Activated T-helper 2 cell treated with anti-CD3 and anti-CD28 coated beads, Interferon-gamma antibody, Interleukin-2, Interleukin-4, amounts not matched to agents 10 μg/mL and 5 μg/mL and 100 μg/mL, durations not matched to agents 14 hours and 24 hours and 36 hours (primary cell): ENCODE results near the gene CCBE1. TPM values are rescaled to one million over a fixed set of nuclear protein-coding genes. Genes with fewer than 3 reads are reported as not detected.

Experiments used
- DNase-seq: peaks from one replicate; pipeline ENCODE4 v3.0.0; 2021; ENCODE audit warnings: low spot score
- H3K27ac Mint-ChIP-seq: one replicate; pipeline ENCODE4 v1.8.0; 2021; ENCODE audit warnings: mixed read lengths
- H3K27me3 Mint-ChIP-seq: one replicate; pipeline ENCODE4 v1.8.0; 2021; ENCODE audit warnings: low read depth, mixed read lengths
- H3K36me3 Mint-ChIP-seq: one replicate; pipeline ENCODE4 v1.8.0; 2021; ENCODE audit warnings: low read depth, mixed read lengths
- H3K4me1 Mint-ChIP-seq: one replicate; pipeline ENCODE4 v1.8.0; 2021; ENCODE audit warnings: low read depth, mixed read lengths
- H3K4me3 Mint-ChIP-seq: one replicate; pipeline ENCODE4 v1.8.0; 2021; ENCODE audit warnings: low read depth, mild to moderate bottlenecking, moderate library complexity, mixed read lengths
- H3K9me3 Mint-ChIP-seq: one replicate; pipeline ENCODE4 v1.8.0; 2021; ENCODE audit warnings: mixed read lengths
- intact Hi-C: fragments of 100-400 bp; cut with micrococcal nuclease; formaldehyde crosslinking; loops from one replicate; pipeline ENCODE4 v1.15.1; 2023
- total RNA-seq: library from RNA; stranded (reverse); gene quantifications from 2 replicates; pipeline ENCODE4 v1.2.3, GENCODE V29; 2022

CCBE1 gene
- total RNA-seq, 1 donor from 2014 or later = not detected

GRCh38 chr18:59460072-59460420 is 237.2 kb downstream of the CCBE1 start:
- no peak for DNase-seq
- Mint-ChIP-seq H3K4me1 (no peaks in the 10 kb centered on the region), H3K27me3 (peaks cover 4% of the 10 kb centered on the region), H3K27ac (no peak overlapping the region), H3K36me3 (no peaks in the 10 kb centered on the region), H3K4me3 (no peak overlapping the region), H3K9me3 (no peaks in the 10 kb centered on the region)
- intact Hi-C loops = no loop called here

DNA sequence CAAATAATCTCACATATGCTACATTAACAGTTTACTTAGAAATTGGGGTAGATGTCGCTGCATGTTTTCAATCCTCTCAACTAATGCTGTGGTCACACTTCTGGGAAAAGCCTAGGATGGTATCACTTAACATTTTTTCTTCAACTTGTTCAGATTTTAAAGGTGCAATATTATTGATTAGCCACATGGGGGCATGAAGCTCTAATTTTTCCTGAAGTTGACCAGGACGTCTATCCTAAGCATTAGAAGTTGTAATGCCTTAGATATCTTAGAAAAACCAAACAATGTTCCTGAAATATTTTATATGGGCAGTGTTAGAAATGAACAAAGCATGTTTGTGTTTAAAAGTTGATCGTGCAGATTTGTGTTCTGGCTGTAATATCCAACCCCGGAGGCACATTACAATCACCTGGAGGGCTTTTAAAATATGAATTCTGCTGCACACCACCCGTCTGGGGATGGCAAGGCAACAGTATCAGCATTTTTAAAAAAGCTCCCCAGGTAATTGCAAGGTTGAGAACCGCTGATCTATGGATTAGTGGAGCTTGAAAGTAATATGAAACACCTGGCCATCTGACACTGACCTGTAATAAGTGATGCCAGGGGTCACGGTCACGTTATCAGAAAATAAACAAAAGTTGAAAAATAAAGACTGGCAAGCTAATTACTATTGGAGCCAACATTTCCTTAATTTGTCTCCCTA is 237.7 kb downstream of the CCBE1 start:
- Mint-ChIP-seq H3K4me3 (no peak overlapping the region), H3K4me1 (no peaks in the 10 kb centered on the region), H3K27me3 (peaks cover 4% of the 10 kb centered on the region), H3K9me3 (no peaks in the 10 kb centered on the region), H3K27ac (no peak overlapping the region), H3K36me3 (no peaks in the 10 kb centered on the region)
- no peak for DNase-seq
- intact Hi-C loops = loop anchor here (1.0 to 5.0 kb wide), 2 partner anchors 364 to 1083 kb away; no protein-coding TSS in a partner anchor

DNA sequence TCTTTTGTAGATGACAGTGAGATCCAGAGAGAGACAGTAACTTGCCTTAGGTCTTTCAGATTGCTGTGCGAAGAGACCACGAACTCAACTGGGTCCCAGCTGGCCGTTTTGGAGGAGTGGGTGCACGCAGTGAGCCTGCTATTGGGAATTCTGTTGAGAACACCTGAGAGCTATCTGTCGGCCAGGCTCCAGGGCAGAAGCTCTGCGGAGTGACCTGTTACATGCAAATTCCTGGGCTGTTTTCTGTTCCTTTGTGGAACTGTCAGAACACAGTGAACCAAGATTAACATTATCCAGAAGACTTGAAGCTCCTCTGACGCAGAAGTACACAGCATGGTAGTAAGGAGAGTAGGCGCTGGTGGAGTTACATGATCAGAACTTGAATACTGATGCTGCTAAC is 238.6 kb downstream of the CCBE1 start:
- Mint-ChIP-seq H3K4me3 (no peak overlapping the region), H3K9me3 (no peaks in the 10 kb centered on the region), H3K4me1 (no peaks in the 10 kb centered on the region), H3K36me3 (no peaks in the 10 kb centered on the region), H3K27ac (no peak overlapping the region), H3K27me3 (peaks cover 4% of the 10 kb centered on the region)
- no peak for DNase-seq
- intact Hi-C loops = loop anchor here (5.0 kb wide), 1 partner anchor 1084 kb away; no protein-coding TSS in a partner anchor

- Mint-ChIP-seq H3K27me3 (peaks cover 4% of the 10 kb centered on the region), H3K4me1 (no peaks in the 10 kb centered on the region), H3K9me3 (no peaks in the 10 kb centered on the region), H3K4me3 (no peak overlapping the region), H3K36me3 (no peaks in the 10 kb centered on the region), H3K27ac (no peak overlapping the region)
- DNase-seq = no peak
- intact Hi-C loops = loop anchor here (5.0 kb wide), 1 partner anchor 1086 kb away; no protein-coding TSS in a partner anchor
These were observed 240.6 kb downstream of the CCBE1 start for GRCh38 chr18:59456657-59457056.

- Mint-ChIP-seq H3K36me3 (no peaks in the 10 kb centered on the region), H3K27me3 (peaks cover 4% of the 10 kb centered on the region), H3K4me3 (no peak overlapping the region), H3K4me1 (no peaks in the 10 kb centered on the region), H3K27ac (no peak overlapping the region), H3K9me3 (no peaks in the 10 kb centered on the region)
- DNase-seq = no peak
- intact Hi-C loops = loop anchor here (5.0 kb wide), 1 partner anchor 1086 kb away; no protein-coding TSS in a partner anchor
These were observed 241.4 kb downstream of the CCBE1 start for GRCh38 chr18:59455728-59456276.

DNA sequence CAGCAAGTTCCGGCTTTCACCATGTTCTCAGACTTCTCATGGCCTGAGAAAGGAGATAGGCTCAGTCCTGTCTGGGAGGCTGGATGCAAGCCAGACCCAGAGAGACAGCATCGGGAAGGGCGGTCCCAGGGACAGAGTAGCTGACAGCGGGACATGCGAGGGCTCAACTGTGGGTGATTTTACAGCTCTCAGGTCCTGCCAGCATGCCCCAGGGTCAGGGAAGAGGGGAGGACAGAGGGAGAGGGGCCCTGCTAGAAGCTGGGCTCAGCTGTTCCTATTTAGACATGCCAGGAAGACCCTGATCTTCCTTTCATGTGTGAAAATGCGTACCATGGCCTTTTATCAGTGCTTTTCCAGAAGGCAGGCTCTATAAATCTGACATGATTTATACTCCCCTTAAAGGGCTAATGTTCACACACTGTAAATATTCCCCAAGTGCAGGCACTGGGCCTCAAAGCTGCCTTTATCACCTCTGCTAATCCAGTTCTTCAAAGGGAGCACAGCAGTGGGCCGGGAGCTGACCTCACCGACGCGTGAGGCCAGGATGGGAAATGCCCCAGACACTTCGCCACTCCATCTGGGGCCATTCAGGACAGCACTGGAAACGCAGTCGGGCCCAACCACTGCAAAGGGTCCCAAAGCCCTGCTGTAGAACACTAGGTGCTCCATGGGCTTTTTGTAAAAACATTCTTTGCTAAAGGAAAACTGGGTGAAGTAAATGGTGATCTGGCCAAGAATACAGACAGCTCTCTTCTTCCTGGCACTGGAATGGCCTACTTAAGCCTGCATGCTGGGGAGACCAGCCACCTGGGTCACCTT is 242.1 kb downstream of the CCBE1 start:
- no peaks in the 10 kb centered on the region for H3K36me3 Mint-ChIP-seq
- peaks cover 4% of the 10 kb centered on the region for H3K27me3 Mint-ChIP-seq
- no peaks in the 10 kb centered on the region for H3K9me3 Mint-ChIP-seq
- no peaks in the 10 kb centered on the region for H3K4me1 Mint-ChIP-seq
- no peak for DNase-seq
- no peak overlapping the region for H3K27ac Mint-ChIP-seq
- intact Hi-C loops = loop anchor here (5.0 kb wide), 1 partner anchor 1087 kb away; no protein-coding TSS in a partner anchor
- no peak overlapping the region for H3K4me3 Mint-ChIP-seq

GRCh38 chr18:59453468-59453961 is 243.7 kb downstream of the CCBE1 start:
- Mint-ChIP-seq H3K27me3 (peaks cover 4% of the 10 kb centered on the region), H3K27ac (no peak overlapping the region), H3K4me3 (no peak overlapping the region), H3K9me3 (no peaks in the 10 kb centered on the region), H3K4me1 (no peaks in the 10 kb centered on the region), H3K36me3 (no peaks in the 10 kb centered on the region)
- no peak for DNase-seq
- intact Hi-C loops = no loop called here

- no peak overlapping the region for H3K4me3 Mint-ChIP-seq
- H3K36me3 Mint-ChIP-seq = no peaks in the 10 kb centered on the region
- intact Hi-C loops = no loop called here
- no peaks in the 10 kb centered on the region for H3K4me1 Mint-ChIP-seq
- H3K9me3 Mint-ChIP-seq = no peaks in the 10 kb centered on the region
- no peak overlapping the region for H3K27ac Mint-ChIP-seq
- no peaks in the 10 kb centered on the region for H3K27me3 Mint-ChIP-seq
- no peak for DNase-seq
These were observed 245.3 kb downstream of the CCBE1 start for GRCh38 chr18:59451963-59452362.

- H3K27me3 Mint-ChIP-seq = no peaks in the 10 kb centered on the region
- H3K4me1 Mint-ChIP-seq = no peaks in the 10 kb centered on the region
- intact Hi-C loops = no loop called here
- H3K4me3 Mint-ChIP-seq = no peak overlapping the region
- no peak overlapping the region for H3K27ac Mint-ChIP-seq
- DNase-seq = no peak
- no peaks in the 10 kb centered on the region for H3K36me3 Mint-ChIP-seq
- no peaks in the 10 kb centered on the region for H3K9me3 Mint-ChIP-seq
These were observed 246.2 kb downstream of the CCBE1 start for GRCh38 chr18:59451073-59451472.

DNA sequence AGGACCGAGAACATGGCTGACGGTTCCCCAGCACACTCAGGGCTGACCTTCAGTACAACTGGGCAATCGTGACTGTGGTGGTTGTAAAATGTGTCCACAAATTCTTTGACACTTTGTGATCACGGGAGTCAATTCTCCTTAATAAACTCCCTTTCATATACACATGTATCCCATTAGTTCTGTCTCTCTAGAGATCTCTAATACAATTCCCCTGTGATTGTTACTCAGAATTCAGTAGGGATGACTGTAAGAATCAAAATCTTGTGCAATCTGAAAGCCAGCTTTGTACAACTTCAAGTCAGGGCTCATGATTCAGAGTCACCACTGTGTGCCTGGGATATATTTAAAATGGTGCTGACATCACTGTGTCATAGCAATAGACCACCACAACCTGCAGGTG is 248.7 kb downstream of the CCBE1 start:
- H3K27ac Mint-ChIP-seq = no peak overlapping the region
- no peaks in the 10 kb centered on the region for H3K36me3 Mint-ChIP-seq
- intact Hi-C loops = no loop called here

DNA sequence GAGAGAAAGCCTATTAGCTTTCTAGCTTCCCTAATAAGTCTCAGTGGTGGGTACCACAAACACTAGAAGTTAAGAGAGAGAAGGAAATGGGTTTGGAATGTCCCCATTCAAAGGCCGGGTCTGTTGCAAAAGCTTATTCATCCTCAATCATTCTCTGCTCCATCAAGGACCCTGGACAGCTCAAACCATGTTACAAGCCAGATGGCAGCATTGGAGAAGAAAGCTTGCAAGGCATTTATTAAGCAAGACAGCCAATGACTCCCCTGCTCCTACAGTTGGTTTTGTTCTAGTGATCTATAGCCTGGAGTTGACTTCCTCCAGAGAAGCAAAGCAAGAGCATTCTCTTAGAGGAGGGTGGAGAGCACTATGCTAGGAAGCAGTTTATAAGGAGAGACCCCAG is 251.2 kb downstream of the CCBE1 start:
- no peaks in the 10 kb centered on the region for H3K4me1 Mint-ChIP-seq
- intact Hi-C loops = no loop called here
- no peak for DNase-seq
- no peaks in the 10 kb centered on the region for H3K9me3 Mint-ChIP-seq
- no peak overlapping the region for H3K27ac Mint-ChIP-seq
- H3K27me3 Mint-ChIP-seq = no peaks in the 10 kb centered on the region
- no peaks in the 10 kb centered on the region for H3K36me3 Mint-ChIP-seq
- H3K4me3 Mint-ChIP-seq = no peak overlapping the region

More for the DNA sequence above, 248.7 kb downstream of the CCBE1 start:
- no peak overlapping the region for H3K4me3 Mint-ChIP-seq
- no peaks in the 10 kb centered on the region for H3K4me1 Mint-ChIP-seq
- H3K9me3 Mint-ChIP-seq = no peaks in the 10 kb centered on the region
- DNase-seq = no peak
- H3K27me3 Mint-ChIP-seq = no peaks in the 10 kb centered on the region

DNA sequence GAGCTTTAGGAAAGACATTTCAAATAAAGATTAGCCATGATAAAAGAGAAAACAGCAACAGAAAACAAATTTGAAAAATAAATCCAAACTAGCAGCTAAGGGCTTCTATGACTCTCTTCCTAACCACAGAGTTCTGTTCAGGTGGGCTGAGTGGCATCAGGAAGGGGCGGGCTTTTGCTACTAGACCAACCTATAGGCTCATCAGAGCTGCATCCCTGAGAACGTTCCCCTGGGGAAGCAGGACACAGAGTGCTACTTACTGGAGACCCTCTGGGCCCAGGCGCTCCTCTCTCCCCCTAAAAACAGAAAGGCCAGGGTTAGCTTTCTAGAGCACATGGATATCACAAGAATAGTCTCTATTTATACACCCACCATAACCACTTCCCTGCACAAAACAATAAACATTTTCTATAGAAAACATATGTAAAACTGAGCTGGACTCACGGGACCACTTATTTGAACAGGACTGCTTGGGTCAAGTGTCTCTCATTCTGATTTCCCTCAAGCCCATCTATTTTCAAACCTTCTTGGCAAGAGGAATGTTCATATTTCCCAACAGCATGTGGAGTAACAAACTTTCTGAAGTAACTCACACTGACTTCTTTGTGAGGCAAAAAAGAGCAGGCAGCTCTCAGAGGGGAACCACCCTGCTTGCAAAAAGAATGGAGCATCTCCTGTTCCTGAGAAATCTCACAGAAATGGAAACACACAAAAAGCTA is 259.2 kb downstream of the CCBE1 start:
- H3K36me3 Mint-ChIP-seq = no peaks in the 10 kb centered on the region
- H3K27ac Mint-ChIP-seq = no peak overlapping the region
- DNase-seq = no peak
- intact Hi-C loops = no loop called here
- no peaks in the 10 kb centered on the region for H3K27me3 Mint-ChIP-seq
- no peak overlapping the region for H3K4me3 Mint-ChIP-seq
- H3K4me1 Mint-ChIP-seq = no peaks in the 10 kb centered on the region
- no peaks in the 10 kb centered on the region for H3K9me3 Mint-ChIP-seq
